ENCODE data around the gene GGN. TPM values are rescaled to one million over a fixed set of nuclear protein-coding genes. Genes with fewer than 3 reads are reported as not detected.
A peak's percentile ranks its signal among the peaks of the same experiment; 100 is the strongest.
"Not testable (repeated sequence)": the region's sequence is repeated elsewhere in the genome, so short reads cannot be mapped to it uniquely, and the experiment has no call there.

The GGN gene
- total RNA-seq, 2 donors from 2014 or later: 0.37 TPM; not detected in 1

- intact Hi-C loops (cut with DNase I, micrococcal nuclease): no loop called here
- ATAC-seq: no peak
- DNase-seq: no peak
Measured at GRCh38 chr19:38350883-38351282, 37.0 kb downstream of the GGN start.

DNA sequence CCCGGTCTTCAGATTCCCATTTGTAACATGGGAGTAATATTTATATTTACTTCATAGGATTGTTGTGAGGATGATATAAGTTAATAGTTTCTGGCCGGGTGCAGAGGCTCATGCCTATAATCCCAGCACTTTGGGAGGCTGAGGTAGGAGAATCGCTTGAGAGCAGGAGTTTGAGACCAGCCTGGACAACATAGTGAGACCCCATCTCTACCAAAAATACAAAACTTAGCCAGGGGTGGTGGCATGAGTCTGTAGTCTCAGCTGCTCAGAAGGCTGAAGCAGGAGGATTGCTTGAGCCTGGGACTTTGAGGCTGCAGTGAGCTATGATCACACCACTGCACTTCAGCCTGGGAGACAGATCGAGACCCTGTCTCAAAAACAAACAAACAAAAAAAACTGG is 41.0 kb downstream of the GGN start:
- DNase-seq (no peak), ATAC-seq (no peak)
- intact Hi-C loops (cut with DNase I, micrococcal nuclease): no loop called here

- DNase-seq: no peak
- no peak for ATAC-seq
- intact Hi-C loops (cut with DNase I, micrococcal nuclease): no loop called here
Measured at GRCh38 chr19:38340927-38341326, 46.9 kb downstream of the GGN start.

DNA sequence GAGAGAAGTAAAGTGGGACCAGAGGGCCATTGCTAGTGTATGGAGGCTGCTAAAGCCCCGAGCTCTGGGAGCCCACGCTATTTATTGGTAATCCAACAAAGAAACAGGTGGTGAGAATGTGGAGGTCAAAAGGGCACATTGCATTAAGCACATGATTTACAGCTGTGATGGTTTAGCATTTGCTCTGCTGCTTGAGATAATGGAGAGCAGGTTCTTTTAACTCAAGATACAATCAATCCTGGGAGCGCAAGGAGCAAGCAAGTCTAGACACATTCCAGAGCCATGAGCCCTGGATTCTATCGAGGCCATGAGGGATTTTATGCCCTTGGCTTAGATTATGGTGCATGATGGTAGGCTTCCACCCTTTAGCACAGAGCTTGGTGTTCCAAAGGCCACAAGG is 48.8 kb downstream of the GGN start:
- ATAC-seq; intact Hi-C loops (cut with DNase I, micrococcal nuclease); DNase-seq: not testable (repeated sequence)

GRCh38 chr19:38337360-38337653 is 50.5 kb downstream of the GGN start:
- intact Hi-C loops (cut with DNase I, micrococcal nuclease): no loop called here
- DNase-seq (no peak), ATAC-seq (no peak)

- DNase-seq (peak; percentile 98 to 99), ATAC-seq (peak; percentile 76)
- intact Hi-C loops (cut with DNase I, micrococcal nuclease): no loop called here
Measured at GRCh38 chr19:38336638-38337359, 51.0 kb downstream of the GGN start.

DNA sequence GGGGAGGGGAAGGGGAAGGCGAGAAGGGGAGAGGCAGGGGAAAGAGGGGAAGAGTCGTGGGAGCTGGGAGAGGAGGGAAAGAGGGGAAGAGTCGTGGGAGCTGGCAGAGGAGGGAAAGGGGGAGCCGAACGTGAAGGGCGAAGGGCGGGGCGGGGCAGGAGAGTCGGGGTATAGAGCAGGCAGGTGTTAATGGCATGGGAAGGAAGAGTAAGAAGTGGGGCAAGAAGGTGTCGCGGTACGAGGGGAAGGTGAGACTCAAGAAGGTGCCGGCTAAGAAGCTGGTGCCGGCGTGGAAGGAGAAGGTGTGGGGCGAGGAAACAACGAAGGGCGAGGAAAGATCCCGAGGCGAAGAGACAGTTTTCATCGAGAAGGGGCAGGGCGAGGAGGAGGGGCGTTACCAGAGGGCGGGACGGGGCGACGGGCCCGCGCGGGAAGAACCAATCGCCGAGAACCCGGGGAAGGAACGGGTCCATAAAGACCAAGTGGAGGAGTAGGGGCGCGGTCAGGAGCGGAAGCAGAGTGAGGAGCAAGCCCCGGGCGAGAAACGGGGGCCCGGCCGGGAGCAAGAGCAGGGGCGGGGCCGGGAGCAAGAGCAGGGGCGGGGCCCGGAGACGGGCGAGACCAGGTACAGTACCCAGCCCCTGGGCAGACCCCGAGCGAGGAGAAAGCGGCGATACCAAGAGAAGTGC is 51.7 kb downstream of the GGN start:
- ATAC-seq (peak; percentile 80), DNase-seq (peak; percentile 97 to 99)
- intact Hi-C loops (cut with DNase I, micrococcal nuclease): no loop called here

Other genes starting within 250 kb of the GGN start
- not detected for gene DPF1, start 163.8 kb downstream of the GGN start, total RNA-seq
- gene PPP1R14A, start 131.7 kb downstream of the GGN start, total RNA-seq: 10 to 100 TPM in 1 of 2 donors, 1 to 10 TPM in 1; 7.1 to 38.3 TPM
- gene SPINT2, start 123.5 kb downstream of the GGN start, total RNA-seq: 100 to 1,000 TPM; 852 to 964 TPM
- 100 to 1,000 TPM; 276 to 333 TPM for gene C19orf33, start 83.8 kb downstream of the GGN start, total RNA-seq
- 10 to 100 TPM; 24.1 to 27.6 TPM for gene YIF1B, start 72.1 kb downstream of the GGN start, total RNA-seq
- gene KCNK6, start 68.2 kb downstream of the GGN start, total RNA-seq: 10 to 100 TPM; 27.2 to 32.7 TPM
- gene CATSPERG, start 52.2 kb downstream of the GGN start, total RNA-seq: 1 to 10 TPM; 6.7 to 8.5 TPM
- gene PSMD8, start 13.5 kb downstream of the GGN start, total RNA-seq: 100 to 1,000 TPM; 129 to 136 TPM
- gene SPRED3, start 663 bp upstream of the GGN start, total RNA-seq: 1 to 10 TPM in 1 of 2 donors, under 1 TPM in 1; 0.28 to 1.6 TPM
- gene FAM98C, start 15.1 kb upstream of the GGN start, total RNA-seq: 10 to 100 TPM; 33.2 to 37.4 TPM
- 1 to 10 TPM in 1 of 2 donors, under 1 TPM in 1; 0.49 to 1.8 TPM for gene RASGRP4, start 38.2 kb upstream of the GGN start, total RNA-seq
- 1 to 10 TPM in 1 of 2 donors, under 1 TPM in 1; 0.76 to 1.7 TPM for gene RYR1, start 45.7 kb upstream of the GGN start, total RNA-seq
- 1 to 10 TPM; 2.9 to 6.6 TPM for gene MAP4K1, start 229.9 kb upstream of the GGN start, total RNA-seq
- 100 to 1,000 TPM; 343 to 430 TPM for gene EIF3K, start 231.2 kb upstream of the GGN start, total RNA-seq

Measured in left colon (tissue), 2 donors.